Pancreas (tissue), 10 donors: ENCODE data around the gene ZNF480. TPM values are rescaled to one million over a fixed set of nuclear protein-coding genes. Genes with fewer than 3 reads are reported as not detected.

Experiments
- ATAC-seq, 4 donors: fragments of 200-7000 bp; cut with Tn5 transposase; one replicate each; pipeline versions ENCODE4 v1.8.0 to v1.9.1; 2020; ENCODE audit warnings: mild to moderate bottlenecking in 4 of 4, moderate library complexity in 4 of 4
- DNase-seq, 6 donors: peaks; one replicate each; pipeline ENCODE4 v3.0.0-alpha.2; 2020
- FAIRE-seq: peaks from 2 replicates; lab custom pipeline; 2012; peaks lifted over from hg19 to GRCh38; lab: Jason Lieb, UNC
- H3K27ac ChIP-seq, 4 donors: fragments of 200-600 bp; sonication (generic); 1 replicate in 3 of 4; 2 replicates in 1 of 4; pipeline versions ENCODE4 v1.5.0 to v1.8.0; 2020
- H3K27me3 ChIP-seq, 4 donors: fragments of 200-600 bp; one replicate each; pipeline ENCODE4 v1.8.0; 2021
- H3K36me3 ChIP-seq, 3 donors: fragments of 200-600 bp; sonication (generic) in 1 of 3; one replicate each; pipeline versions ENCODE4 v1.5.0 to v1.8.0; 2020 to 2021
- H3K4me1 ChIP-seq, 3 donors: fragments of 200-600 bp; one replicate each; pipeline ENCODE4 v1.8.0; 2021
- H3K4me3 ChIP-seq, 4 donors: fragments of 200-600 bp; sonication (generic) in 2 of 4; one replicate each; pipeline versions ENCODE4 v1.5.0 to v1.8.0; 2020 to 2021
- H3K9me3 ChIP-seq, 4 donors: fragments of 200-600 bp; one replicate each; pipeline ENCODE4 v1.8.0; 2021
- CTCF ChIP-seq, 4 donors: fragments of 200-600 bp; sonication (generic) in 3 of 4; IDR thresholded peaks; one replicate each; pipeline versions ENCODE4 v1.5.0 to v1.8.0; 2021; ENCODE audit warnings: antibody characterized with exemption in 4 of 4
- WGBS, 2 donors: extraction: QIAGEN DNeasy Blood & Tissue Kit; methylation state at CpG; one replicate each; pipeline ENCODE4 v1.1.7; 2013; 5-methylcytosine and 5-hydroxymethylcytosine counted together
- intact Hi-C, 3 donors: fragments of 100-400 bp; cut with DNase I; formaldehyde crosslinking; loops; one replicate each; pipeline versions ENCODE4 v1.11.1 to v1.14.2; 2022
- microRNA-seq, 2 donors: library from miRNA; unstranded; fragments of <30 nt; microRNA quantifications; one replicate each; pipeline versions ENCODE4 to v1.1.0, GENCODE V29; 2019 to 2020
- polyA plus RNA-seq, 2 donors: library from polyadenylated mRNA; stranded (reverse); fragments of 200-250 nt; gene quantifications; one replicate each; pipeline ENCODE4 v1.2.3, GENCODE V29; 2013
- total RNA-seq, 6 donors: library from RNA; stranded (reverse); fragmentation: NEBNext Ultra II Directional in 4 of 6; extraction: Animal tissue kit (Norgen Biotek cat#: 25700) in 4 of 6; gene quantifications; one replicate each; pipeline versions ENCODE4 v1.2.1 to v1.2.4, GENCODE V29; 2021 to 2023
- donor health status: healthy with polysubstance abuse.
- donor health status: DM: no; HTN: no; CAD: no; lungs with moderate emphysema.
- donor health status: DM: no; HTN: no; CAD: no.
- donor health status: control.
- donor health status: control.
- donor health status: Bipolar disorder and iron deficiency.
- donor health status: DM: yes; HTN: yes; CAD: no.
- donor health status: DM: no; HTN: no; CAD: no.
- donor health status: DM: no; HTN: no; CAD: no.
- donor health status: DM: yes; HTN: yes; CAD: no.

ZNF480 gene
- total and polyA plus RNA-seq, 8 donors: 2.5 to 9.4 (median 4.8) TPM

- peaks cover 0 to 3% (median 0%) of the 10 kb centered on the region in 3 donors for H3K36me3 ChIP-seq
- intact Hi-C loops: no loop called here
- H3K9me3 ChIP-seq: no peaks in the 10 kb centered on the region
- no peak overlapping the region for H3K27ac ChIP-seq
- no peaks in the 10 kb centered on the region for H3K4me1 ChIP-seq
- no peak for TF ChIP-seq CTCF (IDR thresholded peaks at IDR 0.05)
- FAIRE-seq (no peak), ATAC-seq (no peak), DNase-seq (no peak)
- 71 to 74% methylated on average over 9 of the region's 9 CpGs for WGBS, 2 donors
- no peak overlapping the region for H3K4me3 ChIP-seq
- no peaks in the 10 kb centered on the region for H3K27me3 ChIP-seq
Measured at GRCh38 chr19:52351512-52351911, 54.5 kb downstream of the ZNF480 start.

GRCh38 chr19:52366414-52366824 lies 69.5 kb downstream of the ZNF480 start:
- no peak for DNase-seq
- Histone ChIP-seq H3K4me3 (no peak overlapping the region), H3K27me3 (no peaks in the 10 kb centered on the region), H3K27ac (no peak overlapping the region), H3K36me3 (peaks cover 0 to 17% (median 0%) of the 10 kb centered on the region in 3 donors), H3K9me3 (peaks cover 0 to 8% (median 3%) of the 10 kb centered on the region in 4 donors), H3K4me1 (no peaks in the 10 kb centered on the region)
- intact Hi-C loops: no loop called here
- ATAC-seq: no peak
- 91 to 97% methylated on average over 8 of the region's 8 CpGs for WGBS, 2 donors
- FAIRE-seq: no peak
- no peak for TF ChIP-seq CTCF (IDR thresholded peaks at IDR 0.05)

- H3K36me3 ChIP-seq: peaks cover 0 to 24% (median 8%) of the 10 kb centered on the region in 3 donors
- H3K27me3 ChIP-seq: no peaks in the 10 kb centered on the region
- 1% methylated on average over 52 of the region's 52 CpGs for WGBS, 2 donors
- peak within 1 kb of the TSS; percentile 69 to 85 (median 76) for H3K27ac ChIP-seq
- intact Hi-C loops: no loop called here
- TF ChIP-seq CTCF (IDR thresholded peaks at IDR 0.05): no peak
- FAIRE-seq: no peak
- no peaks in the 10 kb centered on the region for H3K4me1 ChIP-seq
- peaks cover 0 to 8% (median 3%) of the 10 kb centered on the region in 4 donors for H3K9me3 ChIP-seq
- H3K4me3 ChIP-seq: peak within 1 kb of the TSS; percentile 53 to 75 (median 65)
- peak; percentile 100 for ATAC-seq
- DNase-seq: peak; percentile 88 to 97 (median 93)
Measured at GRCh38 chr19:52369559-52370340, 72.8 kb downstream of the ZNF480 start, which contains the start of gene ZNF880. ZNF880 (plus strand) TSS chr19:52369923; CDS start chr19:52369966, 43 bp downstream.

GRCh38 chr19:52370341-52370710 lies 73.4 kb downstream of the ZNF480 start:
- peaks cover 0 to 8% (median 3%) of the 10 kb centered on the region in 4 donors for H3K9me3 ChIP-seq
- H3K4me3 ChIP-seq: peak overlapping the region; percentile 53 to 75 (median 65)
- intact Hi-C loops: no loop called here
- ATAC-seq (peak in 2 of 4 donors; percentile 6 to 8), DNase-seq (no peak), FAIRE-seq (no peak)
- no peaks in the 10 kb centered on the region for H3K4me1 ChIP-seq
- peaks cover 0 to 27% (median 10%) of the 10 kb centered on the region in 3 donors for H3K36me3 ChIP-seq
- H3K27me3 ChIP-seq: no peaks in the 10 kb centered on the region
- 30 to 38% methylated on average over 7 of the region's 7 CpGs for WGBS, 2 donors
- no peak for TF ChIP-seq CTCF (IDR thresholded peaks at IDR 0.05)
- H3K27ac ChIP-seq: peak overlapping the region; percentile 69 to 85 (median 76)

Small RNAs within 50 kb of the gene (microRNA-seq; reads per million reads assigned to microRNA genes)
- 1.9 to 4.1 reads per million in 2 donors for gene MIR643

Other genes with a start within 250 kb of the ZNF480 start
- gene ZNF432, start 248.3 kb upstream of the ZNF480 start, total RNA-seq: 10 to 100 TPM in 4 of 6 donors, 1 to 10 TPM in 2; 4.8 to 12.6 (median 11.0) TPM
- gene ZNF432, start 248.3 kb upstream of the ZNF480 start, polyA plus RNA-seq: 10 to 100 TPM; 13.9 to 26.0 TPM
- gene ZNF841, start 201.4 kb upstream of the ZNF480 start, total RNA-seq: 10 to 100 TPM in 5 of 6 donors, 1 to 10 TPM in 1; 7.6 to 20.2 (median 11.7) TPM
- 10 to 100 TPM; 15.3 to 18.3 TPM for gene ZNF841, start 201.4 kb upstream of the ZNF480 start, polyA plus RNA-seq
- gene ZNF616, start 157.2 kb upstream of the ZNF480 start, total RNA-seq: 1 to 10 TPM; 3.9 to 9.1 (median 5.5) TPM
- 1 to 10 TPM; 2.4 TPM for gene ZNF616, start 157.2 kb upstream of the ZNF480 start, polyA plus RNA-seq
- gene ZNF836, start 125.5 kb upstream of the ZNF480 start, total RNA-seq: 1 to 10 TPM; 4.4 to 9.2 (median 7.3) TPM
- gene ZNF836, start 125.5 kb upstream of the ZNF480 start, polyA plus RNA-seq: 1 to 10 TPM; 2.0 to 2.8 TPM
- gene PPP2R1A, start 107.1 kb upstream of the ZNF480 start, total RNA-seq: 100 to 1,000 TPM in 3 of 6 donors, 10 to 100 TPM in 3; 70.9 to 119 (median 99.1) TPM
- gene PPP2R1A, start 107.1 kb upstream of the ZNF480 start, polyA plus RNA-seq: 100 to 1,000 TPM in 1 of 2 donors, 10 to 100 TPM in 1; 89.1 to 108 TPM
- 10 to 100 TPM in 1 of 6 donors, 1 to 10 TPM in 5; 4.9 to 12.5 (median 7.2) TPM for gene ZNF766, start 27.6 kb upstream of the ZNF480 start, total RNA-seq
- gene ZNF766, start 27.6 kb upstream of the ZNF480 start, polyA plus RNA-seq: 1 to 10 TPM; 2.1 to 4.0 TPM
- 1 to 10 TPM in 1 of 6 donors, under 1 TPM in 5; 0.44 to 3.0 (median 0.88) TPM for gene ZNF610, start 39.1 kb downstream of the ZNF480 start, total RNA-seq
- 1 to 10 TPM in 1 of 2 donors, under 1 TPM in 1; 0.87 to 1.9 TPM for gene ZNF610, start 39.1 kb downstream of the ZNF480 start, polyA plus RNA-seq
- gene ZNF880, start 72.8 kb downstream of the ZNF480 start, total RNA-seq: 10 to 100 TPM in 1 of 6 donors, 1 to 10 TPM in 5; 5.0 to 12.4 (median 7.7) TPM
- gene ZNF880, start 72.8 kb downstream of the ZNF480 start, polyA plus RNA-seq: 1 to 10 TPM; 6.6 to 9.8 TPM
- gene ZNF528, start 100.7 kb downstream of the ZNF480 start, total RNA-seq: 10 to 100 TPM in 1 of 6 donors, 1 to 10 TPM in 5; 3.9 to 12.4 (median 6.9) TPM
- gene ZNF528, start 100.7 kb downstream of the ZNF480 start, polyA plus RNA-seq: 1 to 10 TPM; 6.3 to 7.3 TPM
- not detected for gene ZNF534, start 132.0 kb downstream of the ZNF480 start, total RNA-seq
- not detected for gene ZNF534, start 132.0 kb downstream of the ZNF480 start, polyA plus RNA-seq
- gene ZNF578, start 156.4 kb downstream of the ZNF480 start, total RNA-seq: 1 to 10 TPM in 1 of 6 donors, under 1 TPM in 5; 0.16 to 2.0 (median 0.56) TPM
- under 1 TPM; 0.15 to 0.85 TPM for gene ZNF578, start 156.4 kb downstream of the ZNF480 start, polyA plus RNA-seq
- gene ZNF808, start 230.5 kb downstream of the ZNF480 start, total RNA-seq: 10 to 100 TPM in 5 of 6 donors, 1 to 10 TPM in 1; 9.0 to 17.1 (median 10.9) TPM
- 1 to 10 TPM; 3.6 to 4.0 TPM for gene ZNF808, start 230.5 kb downstream of the ZNF480 start, polyA plus RNA-seq